Measurements from ENCODE around the gene SLC9A2.
A peak's percentile ranks its signal among the peaks of the same experiment; 100 is the strongest.

Gene SLC9A2

GRCh38 chr2:102591491-102592045 lies 27.8 kb upstream of the SLC9A2 start:
- H3K27ac ChIP-seq, result no peak overlapping the region
- TF ChIP-seq CTCF (IDR thresholded peaks at IDR 0.05) (no peak), ZFX (IDR thresholded peaks at IDR 0.05; ENCODE audit: borderline replicate concordance) (no peak)

GRCh38 chr2:102592601-102593000 lies 26.8 kb upstream of the SLC9A2 start:
- TF ChIP-seq ZFX (IDR thresholded peaks at IDR 0.05; ENCODE audit: borderline replicate concordance), result no peak
- TF ChIP-seq CTCF (IDR thresholded peaks at IDR 0.05), result peak; percentile 53
- no peak overlapping the region for H3K27ac ChIP-seq

- TF ChIP-seq CTCF (IDR thresholded peaks at IDR 0.05) (no peak), ZFX (IDR thresholded peaks at IDR 0.05; ENCODE audit: borderline replicate concordance) (no peak)
- no peak overlapping the region for H3K27ac ChIP-seq
These were observed 25.8 kb upstream of the SLC9A2 start for GRCh38 chr2:102593516-102593915.

- H3K27ac ChIP-seq, result no peak overlapping the region
- no peak for TF ChIP-seq CTCF (IDR thresholded peaks at IDR 0.05)
- no peak for TF ChIP-seq ZFX (IDR thresholded peaks at IDR 0.05; ENCODE audit: borderline replicate concordance)
These were observed 24.8 kb upstream of the SLC9A2 start for GRCh38 chr2:102594445-102595016.

- TF ChIP-seq CTCF (IDR thresholded peaks at IDR 0.05), result no peak
- TF ChIP-seq ZFX (IDR thresholded peaks at IDR 0.05; ENCODE audit: borderline replicate concordance), result no peak
- H3K27ac ChIP-seq, result no peak overlapping the region
These were observed 21.6 kb upstream of the SLC9A2 start for GRCh38 chr2:102597788-102598187.

GRCh38 chr2:102599486-102599885 lies 19.9 kb upstream of the SLC9A2 start:
- no peak for TF ChIP-seq ZFX (IDR thresholded peaks at IDR 0.05; ENCODE audit: borderline replicate concordance)
- TF ChIP-seq CTCF (IDR thresholded peaks at IDR 0.05), result no peak
- no peak overlapping the region for H3K27ac ChIP-seq

- no peak overlapping the region for H3K27ac ChIP-seq
- no peak for TF ChIP-seq ZFX (IDR thresholded peaks at IDR 0.05; ENCODE audit: borderline replicate concordance)
- no peak for TF ChIP-seq CTCF (IDR thresholded peaks at IDR 0.05)
These were observed 17.6 kb upstream of the SLC9A2 start for GRCh38 chr2:102601730-102602129.

Data from 22Rv1 (cell line).